ENCODE results near the gene SYNPR. TPM values are rescaled to one million over a fixed set of nuclear protein-coding genes. Genes with fewer than 3 reads are reported as not detected.

Gene SYNPR
- total RNA-seq, 1 donor from 2014 or later: 0.27 TPM

GRCh38 chr3:63593779-63594178 is 315.7 kb downstream of the SYNPR start:
- TF ChIP-seq CTCF (IDR thresholded peaks at IDR 0.05; ENCODE audit: insufficient read depth, low read depth, low read length) (no peak), EZH2 (IDR thresholded peaks at IDR 0.05; ENCODE audit: insufficient read depth, low read length) (no peak)
- no peak overlapping the region for H3K9ac ChIP-seq (ENCODE audit: low read length)
- H3K79me2 ChIP-seq (ENCODE audit: insufficient read depth, low read length): no peaks in the 10 kb centered on the region
- no peak for FAIRE-seq
- no peaks in the 10 kb centered on the region for H3K9me3 ChIP-seq (ENCODE audit: insufficient read depth, low read depth, low read length)
- H3K9me3 Mint-ChIP-seq (ENCODE audit: unreplicated experiment): no peaks in the 10 kb centered on the region
- H3K27me3 Mint-ChIP-seq (ENCODE audit: low read depth, unreplicated experiment): no peaks in the 10 kb centered on the region
- H4K20me1 ChIP-seq (ENCODE audit: insufficient read depth, low read length): no peaks in the 10 kb centered on the region
- peaks cover 3% of the 10 kb centered on the region for H3K27me3 ChIP-seq (ENCODE audit: insufficient read depth, low read length)
- H3K36me3 ChIP-seq (ENCODE audit: insufficient read depth, low read length): no peaks in the 10 kb centered on the region
- no peak overlapping the region for H3K4me3 ChIP-seq (ENCODE audit: insufficient read depth, low read depth, low read length)
- no peaks in the 10 kb centered on the region for H3K4me1 Mint-ChIP-seq (ENCODE audit: low read depth, unreplicated experiment)
- no peak overlapping the region for H3K4me2 ChIP-seq (ENCODE audit: low read length)
- no peak overlapping the region for H2AFZ ChIP-seq (ENCODE audit: low read depth, low read length)
- no peaks in the 10 kb centered on the region for H3K36me3 Mint-ChIP-seq (ENCODE audit: low read depth, unreplicated experiment)
- no peak overlapping the region for H3K27ac ChIP-seq (ENCODE audit: low read depth, low read length)
- DNase-seq (ENCODE audit: low read depth): no peak
- H3K4me3 Mint-ChIP-seq (ENCODE audit: unreplicated experiment): no peak overlapping the region
- no peak overlapping the region for H3K27ac Mint-ChIP-seq (ENCODE audit: unreplicated experiment)
- no peaks in the 10 kb centered on the region for H3K4me1 ChIP-seq (ENCODE audit: insufficient read depth, low read length)

GRCh38 chr3:63595221-63595620 is 317.1 kb downstream of the SYNPR start:
- no peak overlapping the region for H3K27ac ChIP-seq (ENCODE audit: low read depth, low read length)
- H2AFZ ChIP-seq (ENCODE audit: low read depth, low read length): no peak overlapping the region
- no peak overlapping the region for H3K27ac Mint-ChIP-seq (ENCODE audit: unreplicated experiment)
- H3K9ac ChIP-seq (ENCODE audit: low read length): no peak overlapping the region
- no peaks in the 10 kb centered on the region for H3K36me3 ChIP-seq (ENCODE audit: insufficient read depth, low read length)
- H3K9me3 Mint-ChIP-seq (ENCODE audit: unreplicated experiment): no peaks in the 10 kb centered on the region
- no peaks in the 10 kb centered on the region for H3K79me2 ChIP-seq (ENCODE audit: insufficient read depth, low read length)
- H3K4me2 ChIP-seq (ENCODE audit: low read length): no peak overlapping the region
- no peaks in the 10 kb centered on the region for H4K20me1 ChIP-seq (ENCODE audit: insufficient read depth, low read length)
- no peaks in the 10 kb centered on the region for H3K4me1 ChIP-seq (ENCODE audit: insufficient read depth, low read length)
- peaks cover 3% of the 10 kb centered on the region for H3K27me3 ChIP-seq (ENCODE audit: insufficient read depth, low read length)
- H3K36me3 Mint-ChIP-seq (ENCODE audit: low read depth, unreplicated experiment): no peaks in the 10 kb centered on the region
- FAIRE-seq (no peak), DNase-seq (ENCODE audit: low read depth) (no peak)
- TF ChIP-seq EZH2 (IDR thresholded peaks at IDR 0.05; ENCODE audit: insufficient read depth, low read length): no peak
- TF ChIP-seq CTCF (IDR thresholded peaks at IDR 0.05; ENCODE audit: insufficient read depth, low read depth, low read length): no peak
- H3K9me3 ChIP-seq (ENCODE audit: insufficient read depth, low read depth, low read length): no peaks in the 10 kb centered on the region
- H3K4me3 ChIP-seq (ENCODE audit: insufficient read depth, low read depth, low read length): no peak overlapping the region
- H3K4me3 Mint-ChIP-seq (ENCODE audit: unreplicated experiment): no peak overlapping the region
- H3K4me1 Mint-ChIP-seq (ENCODE audit: low read depth, unreplicated experiment): no peaks in the 10 kb centered on the region
- no peaks in the 10 kb centered on the region for H3K27me3 Mint-ChIP-seq (ENCODE audit: low read depth, unreplicated experiment)

GRCh38 chr3:63597019-63597418 is 318.9 kb downstream of the SYNPR start:
- Mint-ChIP-seq H3K4me1 (ENCODE audit: low read depth, unreplicated experiment) (no peaks in the 10 kb centered on the region), H3K4me3 (ENCODE audit: unreplicated experiment) (no peak overlapping the region), H3K27ac (ENCODE audit: unreplicated experiment) (no peak overlapping the region), H3K27me3 (ENCODE audit: low read depth, unreplicated experiment) (peaks cover 4% of the 10 kb centered on the region), H3K9me3 (ENCODE audit: unreplicated experiment) (no peaks in the 10 kb centered on the region), H3K36me3 (ENCODE audit: low read depth, unreplicated experiment) (no peaks in the 10 kb centered on the region)
- FAIRE-seq: no peak
- Histone ChIP-seq H3K4me2 (ENCODE audit: low read length) (no peak overlapping the region), H3K9me3 (ENCODE audit: insufficient read depth, low read depth, low read length) (no peaks in the 10 kb centered on the region), H3K79me2 (ENCODE audit: insufficient read depth, low read length) (no peaks in the 10 kb centered on the region), H3K36me3 (ENCODE audit: insufficient read depth, low read length) (no peaks in the 10 kb centered on the region), H3K27ac (ENCODE audit: low read depth, low read length) (no peak overlapping the region), H3K9ac (ENCODE audit: low read length) (no peak overlapping the region), H3K4me1 (ENCODE audit: insufficient read depth, low read length) (no peaks in the 10 kb centered on the region), H2AFZ (ENCODE audit: low read depth, low read length) (no peak overlapping the region), H3K4me3 (ENCODE audit: insufficient read depth, low read depth, low read length) (no peak overlapping the region), H4K20me1 (ENCODE audit: insufficient read depth, low read length) (no peaks in the 10 kb centered on the region), H3K27me3 (ENCODE audit: insufficient read depth, low read length) (peaks cover 3% of the 10 kb centered on the region)
- TF ChIP-seq EZH2 (IDR thresholded peaks at IDR 0.05; ENCODE audit: insufficient read depth, low read length): no peak
- TF ChIP-seq CTCF (IDR thresholded peaks at IDR 0.05; ENCODE audit: insufficient read depth, low read depth, low read length): no peak
- no peak for DNase-seq (ENCODE audit: low read depth)
